ENCODE data around the gene MOAP1. TPM values are rescaled to one million over a fixed set of nuclear protein-coding genes. Genes with fewer than 3 reads are reported as not detected.

The MOAP1 gene
- total RNA-seq, 1 experiment from 2014 or later: 18.1 TPM

DNA sequence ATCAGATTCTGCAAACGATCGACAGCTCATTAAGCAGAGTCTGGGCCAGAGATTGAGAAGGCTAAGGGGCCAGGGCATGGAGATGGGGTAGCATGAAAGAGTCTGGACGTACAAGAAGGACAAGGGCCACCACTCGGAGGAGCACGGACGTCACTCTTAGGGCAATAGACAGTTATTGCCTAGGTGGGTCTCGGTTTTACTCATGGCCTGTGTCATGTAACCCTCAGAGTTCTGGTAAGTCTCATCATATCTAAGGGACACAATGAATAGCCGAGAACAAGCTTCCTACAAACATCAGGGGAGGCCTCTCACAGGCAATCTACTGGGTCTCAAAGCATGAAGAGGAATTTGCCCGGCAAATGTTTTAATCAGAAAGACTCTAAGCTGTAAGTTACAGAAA is 38.6 kb downstream of the MOAP1 start (continued):
- TF ChIP-seq, protein P1, sequence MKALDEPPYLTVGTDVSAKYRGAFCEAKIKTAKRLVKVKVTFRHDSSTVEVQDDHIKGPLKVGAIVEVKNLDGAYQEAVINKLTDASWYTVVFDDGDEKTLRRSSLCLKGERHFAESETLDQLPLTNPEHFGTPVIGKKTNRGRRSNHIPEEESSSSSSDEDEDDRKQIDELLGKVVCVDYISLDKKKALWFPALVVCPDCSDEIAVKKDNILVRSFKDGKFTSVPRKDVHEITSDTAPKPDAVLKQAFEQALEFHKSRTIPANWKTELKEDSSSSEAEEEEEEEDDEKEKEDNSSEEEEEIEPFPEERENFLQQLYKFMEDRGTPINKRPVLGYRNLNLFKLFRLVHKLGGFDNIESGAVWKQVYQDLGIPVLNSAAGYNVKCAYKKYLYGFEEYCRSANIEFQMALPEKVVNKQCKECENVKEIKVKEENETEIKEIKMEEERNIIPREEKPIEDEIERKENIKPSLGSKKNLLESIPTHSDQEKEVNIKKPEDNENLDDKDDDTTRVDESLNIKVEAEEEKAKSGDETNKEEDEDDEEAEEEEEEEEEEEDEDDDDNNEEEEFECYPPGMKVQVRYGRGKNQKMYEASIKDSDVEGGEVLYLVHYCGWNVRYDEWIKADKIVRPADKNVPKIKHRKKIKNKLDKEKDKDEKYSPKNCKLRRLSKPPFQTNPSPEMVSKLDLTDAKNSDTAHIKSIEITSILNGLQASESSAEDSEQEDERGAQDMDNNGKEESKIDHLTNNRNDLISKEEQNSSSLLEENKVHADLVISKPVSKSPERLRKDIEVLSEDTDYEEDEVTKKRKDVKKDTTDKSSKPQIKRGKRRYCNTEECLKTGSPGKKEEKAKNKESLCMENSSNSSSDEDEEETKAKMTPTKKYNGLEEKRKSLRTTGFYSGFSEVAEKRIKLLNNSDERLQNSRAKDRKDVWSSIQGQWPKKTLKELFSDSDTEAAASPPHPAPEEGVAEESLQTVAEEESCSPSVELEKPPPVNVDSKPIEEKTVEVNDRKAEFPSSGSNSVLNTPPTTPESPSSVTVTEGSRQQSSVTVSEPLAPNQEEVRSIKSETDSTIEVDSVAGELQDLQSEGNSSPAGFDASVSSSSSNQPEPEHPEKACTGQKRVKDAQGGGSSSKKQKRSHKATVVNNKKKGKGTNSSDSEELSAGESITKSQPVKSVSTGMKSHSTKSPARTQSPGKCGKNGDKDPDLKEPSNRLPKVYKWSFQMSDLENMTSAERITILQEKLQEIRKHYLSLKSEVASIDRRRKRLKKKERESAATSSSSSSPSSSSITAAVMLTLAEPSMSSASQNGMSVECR (CRISPR knock-in tag; IDR thresholded peaks at IDR 0.05; ENCODE audit: borderline replicate concordance): no peak
- TF ChIP-seq CREB1 (CRISPR knock-in tag; IDR thresholded peaks at IDR 0.05) (no peak), ZNF263 (CRISPR knock-in tag; IDR thresholded peaks at IDR 0.05; ENCODE audit: low read depth) (no peak)
- TF ChIP-seq, protein P2, sequence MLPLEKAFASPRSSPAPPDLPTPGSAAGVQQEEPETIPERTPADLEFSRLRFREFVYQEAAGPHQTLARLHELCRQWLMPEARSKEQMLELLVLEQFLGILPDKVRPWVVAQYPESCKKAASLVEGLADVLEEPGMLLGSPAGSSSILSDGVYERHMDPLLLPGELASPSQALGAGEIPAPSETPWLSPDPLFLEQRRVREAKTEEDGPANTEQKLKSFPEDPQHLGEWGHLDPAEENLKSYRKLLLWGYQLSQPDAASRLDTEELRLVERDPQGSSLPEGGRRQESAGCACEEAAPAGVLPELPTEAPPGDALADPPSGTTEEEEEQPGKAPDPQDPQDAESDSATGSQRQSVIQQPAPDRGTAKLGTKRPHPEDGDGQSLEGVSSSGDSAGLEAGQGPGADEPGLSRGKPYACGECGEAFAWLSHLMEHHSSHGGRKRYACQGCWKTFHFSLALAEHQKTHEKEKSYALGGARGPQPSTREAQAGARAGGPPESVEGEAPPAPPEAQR (CRISPR knock-in tag; IDR thresholded peaks at IDR 0.05): no peak
- TF ChIP-seq, protein P3, sequence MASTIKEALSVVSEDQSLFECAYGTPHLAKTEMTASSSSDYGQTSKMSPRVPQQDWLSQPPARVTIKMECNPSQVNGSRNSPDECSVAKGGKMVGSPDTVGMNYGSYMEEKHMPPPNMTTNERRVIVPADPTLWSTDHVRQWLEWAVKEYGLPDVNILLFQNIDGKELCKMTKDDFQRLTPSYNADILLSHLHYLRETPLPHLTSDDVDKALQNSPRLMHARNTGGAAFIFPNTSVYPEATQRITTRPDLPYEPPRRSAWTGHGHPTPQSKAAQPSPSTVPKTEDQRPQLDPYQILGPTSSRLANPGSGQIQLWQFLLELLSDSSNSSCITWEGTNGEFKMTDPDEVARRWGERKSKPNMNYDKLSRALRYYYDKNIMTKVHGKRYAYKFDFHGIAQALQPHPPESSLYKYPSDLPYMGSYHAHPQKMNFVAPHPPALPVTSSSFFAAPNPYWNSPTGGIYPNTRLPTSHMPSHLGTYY (CRISPR knock-in tag; IDR thresholded peaks at IDR 0.05): no peak
- TF ChIP-seq, protein P4, sequence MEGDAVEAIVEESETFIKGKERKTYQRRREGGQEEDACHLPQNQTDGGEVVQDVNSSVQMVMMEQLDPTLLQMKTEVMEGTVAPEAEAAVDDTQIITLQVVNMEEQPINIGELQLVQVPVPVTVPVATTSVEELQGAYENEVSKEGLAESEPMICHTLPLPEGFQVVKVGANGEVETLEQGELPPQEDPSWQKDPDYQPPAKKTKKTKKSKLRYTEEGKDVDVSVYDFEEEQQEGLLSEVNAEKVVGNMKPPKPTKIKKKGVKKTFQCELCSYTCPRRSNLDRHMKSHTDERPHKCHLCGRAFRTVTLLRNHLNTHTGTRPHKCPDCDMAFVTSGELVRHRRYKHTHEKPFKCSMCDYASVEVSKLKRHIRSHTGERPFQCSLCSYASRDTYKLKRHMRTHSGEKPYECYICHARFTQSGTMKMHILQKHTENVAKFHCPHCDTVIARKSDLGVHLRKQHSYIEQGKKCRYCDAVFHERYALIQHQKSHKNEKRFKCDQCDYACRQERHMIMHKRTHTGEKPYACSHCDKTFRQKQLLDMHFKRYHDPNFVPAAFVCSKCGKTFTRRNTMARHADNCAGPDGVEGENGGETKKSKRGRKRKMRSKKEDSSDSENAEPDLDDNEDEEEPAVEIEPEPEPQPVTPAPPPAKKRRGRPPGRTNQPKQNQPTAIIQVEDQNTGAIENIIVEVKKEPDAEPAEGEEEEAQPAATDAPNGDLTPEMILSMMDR (IDR thresholded peaks at IDR 0.05): no peak

DNA sequence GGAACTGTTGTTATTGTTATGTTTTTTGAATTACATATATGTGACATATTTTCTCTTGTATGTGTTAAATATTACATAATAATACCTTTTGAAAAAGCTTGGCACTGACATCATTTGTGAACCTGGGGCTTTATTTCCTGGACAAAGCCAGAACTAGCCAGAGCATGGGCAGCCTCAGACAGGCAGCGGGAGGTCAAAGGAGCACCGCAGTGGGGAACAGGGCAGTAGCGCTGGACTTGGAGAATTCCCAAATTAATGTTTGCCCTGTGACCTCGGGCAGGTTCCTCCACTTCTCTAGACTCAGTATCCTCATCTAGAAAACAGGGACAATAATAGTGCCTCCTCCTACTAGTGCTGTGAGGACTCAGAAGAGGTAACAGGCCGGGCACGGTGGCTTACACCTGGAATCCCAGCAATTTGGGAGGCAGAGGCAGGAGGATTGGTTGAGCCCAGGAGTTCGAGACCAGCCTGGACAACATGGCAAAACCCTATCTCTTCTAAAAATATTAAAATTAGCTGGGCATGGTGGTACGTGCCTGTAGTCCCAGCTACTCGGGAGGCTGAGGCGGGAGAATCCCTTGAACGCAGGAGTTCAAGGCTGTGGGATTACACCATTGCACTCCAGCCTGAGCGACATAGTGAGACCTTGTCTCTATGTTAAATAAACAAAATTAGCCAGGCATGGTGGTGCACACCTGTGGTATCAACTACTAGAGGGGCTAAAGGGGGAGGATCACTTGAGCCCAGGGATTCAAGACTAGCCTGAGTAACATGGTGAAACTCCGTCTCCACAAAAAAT is 41.6 kb downstream of the MOAP1 start:
- POLR2A ChIA-PET: no interaction called here
- peaks cover 8% of the 10 kb centered on the region; the same call in 1 of the 2 replicates for H3K4me1 Mint-ChIP-seq
- no peaks in the 10 kb centered on the region for H3K9me3 Mint-ChIP-seq
- H3K27me3 Mint-ChIP-seq (ENCODE audit: low read depth): no peaks in the 10 kb centered on the region; the same call in 1 of the 2 replicates
- CTCF ChIA-PET: interaction anchor here (1.0 kb wide), 1 partner anchor 191 kb away, joined by 3 read pairs; no protein-coding TSS in a partner anchor
- H3K4me3 Mint-ChIP-seq: no peak overlapping the region
- H3K27ac Mint-ChIP-seq: no peak overlapping the region
- DNase-seq (ENCODE audit: low spot score): no peak
- ATAC-seq: no peak
- no peaks in the 10 kb centered on the region for H3K36me3 Mint-ChIP-seq
- TF ChIP-seq MXD4 (CRISPR knock-in tag; IDR thresholded peaks at IDR 0.05; ENCODE audit: borderline replicate concordance): no peak
- no peak for TF ChIP-seq SMAD3 (CRISPR knock-in tag; IDR thresholded peaks at IDR 0.05; ENCODE audit: borderline replicate concordance)
- TF ChIP-seq PRRX2 (CRISPR knock-in tag; IDR thresholded peaks at IDR 0.05): no peak
- TF ChIP-seq, protein P5, sequence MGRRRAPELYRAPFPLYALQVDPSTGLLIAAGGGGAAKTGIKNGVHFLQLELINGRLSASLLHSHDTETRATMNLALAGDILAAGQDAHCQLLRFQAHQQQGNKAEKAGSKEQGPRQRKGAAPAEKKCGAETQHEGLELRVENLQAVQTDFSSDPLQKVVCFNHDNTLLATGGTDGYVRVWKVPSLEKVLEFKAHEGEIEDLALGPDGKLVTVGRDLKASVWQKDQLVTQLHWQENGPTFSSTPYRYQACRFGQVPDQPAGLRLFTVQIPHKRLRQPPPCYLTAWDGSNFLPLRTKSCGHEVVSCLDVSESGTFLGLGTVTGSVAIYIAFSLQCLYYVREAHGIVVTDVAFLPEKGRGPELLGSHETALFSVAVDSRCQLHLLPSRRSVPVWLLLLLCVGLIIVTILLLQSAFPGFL (CRISPR knock-in tag; IDR thresholded peaks at IDR 0.05; ENCODE audit: borderline replicate concordance): no peak
- TF ChIP-seq, protein P6, sequence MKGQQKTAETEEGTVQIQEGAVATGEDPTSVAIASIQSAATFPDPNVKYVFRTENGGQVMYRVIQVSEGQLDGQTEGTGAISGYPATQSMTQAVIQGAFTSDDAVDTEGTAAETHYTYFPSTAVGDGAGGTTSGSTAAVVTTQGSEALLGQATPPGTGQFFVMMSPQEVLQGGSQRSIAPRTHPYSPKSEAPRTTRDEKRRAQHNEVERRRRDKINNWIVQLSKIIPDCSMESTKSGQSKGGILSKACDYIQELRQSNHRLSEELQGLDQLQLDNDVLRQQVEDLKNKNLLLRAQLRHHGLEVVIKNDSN (CRISPR knock-in tag; IDR thresholded peaks at IDR 0.05): no peak
- TF ChIP-seq, protein P7, sequence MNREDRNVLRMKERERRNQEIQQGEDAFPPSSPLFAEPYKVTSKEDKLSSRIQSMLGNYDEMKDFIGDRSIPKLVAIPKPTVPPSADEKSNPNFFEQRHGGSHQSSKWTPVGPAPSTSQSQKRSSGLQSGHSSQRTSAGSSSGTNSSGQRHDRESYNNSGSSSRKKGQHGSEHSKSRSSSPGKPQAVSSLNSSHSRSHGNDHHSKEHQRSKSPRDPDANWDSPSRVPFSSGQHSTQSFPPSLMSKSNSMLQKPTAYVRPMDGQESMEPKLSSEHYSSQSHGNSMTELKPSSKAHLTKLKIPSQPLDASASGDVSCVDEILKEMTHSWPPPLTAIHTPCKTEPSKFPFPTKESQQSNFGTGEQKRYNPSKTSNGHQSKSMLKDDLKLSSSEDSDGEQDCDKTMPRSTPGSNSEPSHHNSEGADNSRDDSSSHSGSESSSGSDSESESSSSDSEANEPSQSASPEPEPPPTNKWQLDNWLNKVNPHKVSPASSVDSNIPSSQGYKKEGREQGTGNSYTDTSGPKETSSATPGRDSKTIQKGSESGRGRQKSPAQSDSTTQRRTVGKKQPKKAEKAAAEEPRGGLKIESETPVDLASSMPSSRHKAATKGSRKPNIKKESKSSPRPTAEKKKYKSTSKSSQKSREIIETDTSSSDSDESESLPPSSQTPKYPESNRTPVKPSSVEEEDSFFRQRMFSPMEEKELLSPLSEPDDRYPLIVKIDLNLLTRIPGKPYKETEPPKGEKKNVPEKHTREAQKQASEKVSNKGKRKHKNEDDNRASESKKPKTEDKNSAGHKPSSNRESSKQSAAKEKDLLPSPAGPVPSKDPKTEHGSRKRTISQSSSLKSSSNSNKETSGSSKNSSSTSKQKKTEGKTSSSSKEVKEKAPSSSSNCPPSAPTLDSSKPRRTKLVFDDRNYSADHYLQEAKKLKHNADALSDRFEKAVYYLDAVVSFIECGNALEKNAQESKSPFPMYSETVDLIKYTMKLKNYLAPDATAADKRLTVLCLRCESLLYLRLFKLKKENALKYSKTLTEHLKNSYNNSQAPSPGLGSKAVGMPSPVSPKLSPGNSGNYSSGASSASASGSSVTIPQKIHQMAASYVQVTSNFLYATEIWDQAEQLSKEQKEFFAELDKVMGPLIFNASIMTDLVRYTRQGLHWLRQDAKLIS (CRISPR knock-in tag; IDR thresholded peaks at IDR 0.05; ENCODE audit: borderline replicate concordance): no peak
- no peak for TF ChIP-seq CBFB (CRISPR knock-in tag; IDR thresholded peaks at IDR 0.05; ENCODE audit: low read depth)
- TF ChIP-seq, protein P2 (CRISPR knock-in tag; IDR thresholded peaks at IDR 0.05): no peak
- TF ChIP-seq, protein P8, sequence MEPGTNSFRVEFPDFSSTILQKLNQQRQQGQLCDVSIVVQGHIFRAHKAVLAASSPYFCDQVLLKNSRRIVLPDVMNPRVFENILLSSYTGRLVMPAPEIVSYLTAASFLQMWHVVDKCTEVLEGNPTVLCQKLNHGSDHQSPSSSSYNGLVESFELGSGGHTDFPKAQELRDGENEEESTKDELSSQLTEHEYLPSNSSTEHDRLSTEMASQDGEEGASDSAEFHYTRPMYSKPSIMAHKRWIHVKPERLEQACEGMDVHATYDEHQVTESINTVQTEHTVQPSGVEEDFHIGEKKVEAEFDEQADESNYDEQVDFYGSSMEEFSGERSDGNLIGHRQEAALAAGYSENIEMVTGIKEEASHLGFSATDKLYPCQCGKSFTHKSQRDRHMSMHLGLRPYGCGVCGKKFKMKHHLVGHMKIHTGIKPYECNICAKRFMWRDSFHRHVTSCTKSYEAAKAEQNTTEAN (CRISPR knock-in tag; IDR thresholded peaks at IDR 0.05): no peak
- TF ChIP-seq ZNF671 (CRISPR knock-in tag; IDR thresholded peaks at IDR 0.05): no peak
- no peak for TF ChIP-seq ELF4 (CRISPR knock-in tag; IDR thresholded peaks at IDR 0.05; ENCODE audit: low read depth)
